Measurements from ENCODE around the gene MLLT6. TPM values are rescaled to one million over a fixed set of nuclear protein-coding genes. Genes with fewer than 3 reads are reported as not detected.

The MLLT6 gene
- total and polyA plus RNA-seq, 2 of the 4 experiments (the other 2 are of a cell fraction), result 7.2 to 21.2 TPM

- no peak overlapping the region for H4K91ac ChIP-seq (ENCODE audit: insufficient read depth, low read depth, low read length)
- no peak overlapping the region for H3K56ac ChIP-seq (ENCODE audit: extremely low read depth, insufficient read depth, low read length)
- BruUV-seq (replicated peaks), result no TSS peak
- ChIA-PET CTCF (interaction anchor here (0.6 kb wide), 1 partner anchor 22 kb away, joined by 4 read pairs; no protein-coding TSS in a partner anchor), POLR2A (ENCODE audit: unreplicated experiment) (no interaction called here)
- no peak for DNase-seq
- WGBS, 2 experiments (ENCODE audit: extremely low coverage in 2 of 2, insufficient read length in 1 of 2), result 68% methylated on average over 6 of the region's 13 CpGs; no CpG with 5 or more reads in 1 of the 2 experiments
- no peaks in the 10 kb centered on the region for H3K9me3 ChIP-seq (ENCODE audit: control insufficient read depth, insufficient read depth, low read length)
- no peak for ATAC-seq (ENCODE audit: low read depth)
- peaks cover 17 to 45% of the 10 kb centered on the region in 2 experiments; a peak in 3 of 4 replicates for H3K79me1 ChIP-seq (ENCODE audit: low read depth in 1 of 2, low read length in 2 of 2)
- TF ChIP-seq USF2 (IDR thresholded peaks at IDR 0.05; ENCODE audit: low read depth, low read length), result no peak
- no peak for TF ChIP-seq CHD1 (IDR thresholded peaks at IDR 0.05; ENCODE audit: low read depth, low read length)
- TF ChIP-seq SMC3 (IDR thresholded peaks at IDR 0.05; ENCODE audit: low read depth, low read length), result no peak
- TF ChIP-seq RCOR1 (IDR thresholded peaks at IDR 0.05; ENCODE audit: insufficient replicate concordance, low read length), result no peak
- no peak for TF ChIP-seq CEBPB (IDR thresholded peaks at IDR 0.05; ENCODE audit: low read depth, low read length)
- no peak for TF ChIP-seq RFX5 (IDR thresholded peaks at IDR 0.05; ENCODE audit: low read depth, low read length)
- TF ChIP-seq ELK1 (IDR thresholded peaks at IDR 0.05; ENCODE audit: borderline replicate concordance, low read depth, low read length), result no peak
- TF ChIP-seq RAD21 (IDR thresholded peaks at IDR 0.05; ENCODE audit: low read length), result no peak
- H2BK120ac ChIP-seq (ENCODE audit: low read depth, low read length), result no peak overlapping the region
- no peak overlapping the region for H3K27ac ChIP-seq (ENCODE audit: insufficient read depth, low read length)
- H2BK20ac ChIP-seq (ENCODE audit: low read depth, low read length), result no peak overlapping the region
- H4K5ac ChIP-seq (ENCODE audit: low read depth, low read length), result no peak overlapping the region
- no peak overlapping the region for H2AFZ ChIP-seq (replicated peaks; ENCODE audit: low read length, poor library complexity)
- no peak overlapping the region for H3K18ac ChIP-seq (ENCODE audit: low read depth, low read length)
- H4K20me1 ChIP-seq (ENCODE audit: insufficient read depth, low read length), result peaks cover 27% of the 10 kb centered on the region; the same call in 1 of the 2 replicates
- H3K23ac ChIP-seq (ENCODE audit: low read depth, low read length), result no peak overlapping the region
- no peak overlapping the region for H2AK5ac ChIP-seq (ENCODE audit: low read depth, low read length)
- H3K9ac ChIP-seq (ENCODE audit: low read depth, low read length), result no peak overlapping the region
- H3K14ac ChIP-seq (replicated peaks; ENCODE audit: low read depth, low read length), result no peak overlapping the region
- peaks cover 48% of the 10 kb centered on the region for H3K36me3 ChIP-seq (ENCODE audit: control insufficient read depth, insufficient read depth, low read length)
- H2AK9ac ChIP-seq (replicated peaks; ENCODE audit: low read depth, low read length, poor library complexity), result no peak overlapping the region
- peaks cover 4% of the 10 kb centered on the region; the same call in 1 of the 2 replicates for H3K4me1 ChIP-seq (ENCODE audit: control insufficient read depth, insufficient read depth, low read length)
- no peak overlapping the region for H3K4me2 ChIP-seq (ENCODE audit: low read depth, low read length)
- in situ Hi-C loops (cut with MboI; ENCODE audit: low sequenced_read_pairs), result no loop called here
- peaks cover 3% of the 10 kb centered on the region; the same call in 1 of the 2 replicates for H3K9me1 ChIP-seq (ENCODE audit: insufficient read depth, low read length)
- no peak overlapping the region for H2BK5ac ChIP-seq (ENCODE audit: low read depth, low read length, poor library complexity, severe bottlenecking)
- dilution Hi-C loops (cut with HindIII; ENCODE audit: low sequenced_read_pairs, unreplicated experiment), result no loop called here
- H3K4ac ChIP-seq (ENCODE audit: low read depth, low read length), result no peak overlapping the region
- H3K27me3 ChIP-seq (ENCODE audit: control insufficient read depth, insufficient read depth, low read length), result no peaks in the 10 kb centered on the region
- intact Hi-C loops (cut with micrococcal nuclease), result no loop called here
- no peak overlapping the region for H3K4me3 ChIP-seq (ENCODE audit: insufficient read depth, low read depth, low read length)
- H2BK15ac ChIP-seq (ENCODE audit: low read depth, low read length), result no peak overlapping the region
- no peak overlapping the region for H4K8ac ChIP-seq (ENCODE audit: low read depth in 2 of 2, low read length in 2 of 2)
Observed at GRCh38 chr17:38709864-38710603, 5.0 kb downstream of the MLLT6 start.
